HepG2 (cell line): ENCODE results near the gene LHPP.

Experiments used
- MZF1 ChIP-seq: sonication (generic); formaldehyde crosslinking; IDR thresholded peaks from 2 replicates; pipeline ENCODE4 v1.8.1; 2023; ENCODE audit warnings: mild to moderate bottlenecking, missing genetic modification reagents, borderline replicate concordance
- ZSCAN9 ChIP-seq: IDR thresholded peaks from 2 replicates; pipeline ENCODE4 v1.6.1; 2016; ENCODE audit warnings: borderline replicate concordance
- TF ChIP-seq, protein P1 (sequence below): sonication (generic); formaldehyde crosslinking; IDR thresholded peaks from 2 replicates; pipeline ENCODE4 v1.4.0; 2020; ENCODE audit warnings: mild to moderate bottlenecking, missing genetic modification reagents
- TF ChIP-seq, protein P2 (sequence below): sonication (generic); formaldehyde crosslinking; IDR thresholded peaks from 2 replicates; pipeline ENCODE4 v1.5.1; 2020; ENCODE audit warnings: mild to moderate bottlenecking, missing genetic modification reagents, moderate library complexity
- TF ChIP-seq, protein P3 (sequence below): sonication (generic); formaldehyde crosslinking; IDR thresholded peaks from 2 replicates; pipeline ENCODE4 v1.4.0; 2020; ENCODE audit warnings: missing genetic modification reagents

DNA sequence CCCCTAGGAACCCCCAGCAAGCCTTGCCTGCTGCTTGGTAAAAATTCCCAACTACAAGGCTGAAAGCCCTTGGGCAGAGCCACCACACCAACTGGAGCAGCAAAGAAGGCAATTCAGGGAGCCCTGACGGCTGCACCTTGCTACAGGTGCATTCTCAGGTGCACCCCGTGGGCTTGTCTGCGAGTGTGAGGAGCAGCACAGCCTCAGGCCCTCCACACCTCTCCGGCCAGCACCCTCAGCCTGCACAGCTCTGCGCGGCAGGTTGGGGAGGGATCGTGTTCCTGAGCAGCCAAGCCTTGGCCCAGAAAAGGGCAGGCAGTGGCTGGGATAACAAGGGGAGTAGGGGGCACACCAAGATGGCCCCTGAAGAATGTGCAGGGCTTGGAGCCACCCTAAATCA is 178.4 kb downstream of the LHPP start:
- TF ChIP-seq, protein P1, sequence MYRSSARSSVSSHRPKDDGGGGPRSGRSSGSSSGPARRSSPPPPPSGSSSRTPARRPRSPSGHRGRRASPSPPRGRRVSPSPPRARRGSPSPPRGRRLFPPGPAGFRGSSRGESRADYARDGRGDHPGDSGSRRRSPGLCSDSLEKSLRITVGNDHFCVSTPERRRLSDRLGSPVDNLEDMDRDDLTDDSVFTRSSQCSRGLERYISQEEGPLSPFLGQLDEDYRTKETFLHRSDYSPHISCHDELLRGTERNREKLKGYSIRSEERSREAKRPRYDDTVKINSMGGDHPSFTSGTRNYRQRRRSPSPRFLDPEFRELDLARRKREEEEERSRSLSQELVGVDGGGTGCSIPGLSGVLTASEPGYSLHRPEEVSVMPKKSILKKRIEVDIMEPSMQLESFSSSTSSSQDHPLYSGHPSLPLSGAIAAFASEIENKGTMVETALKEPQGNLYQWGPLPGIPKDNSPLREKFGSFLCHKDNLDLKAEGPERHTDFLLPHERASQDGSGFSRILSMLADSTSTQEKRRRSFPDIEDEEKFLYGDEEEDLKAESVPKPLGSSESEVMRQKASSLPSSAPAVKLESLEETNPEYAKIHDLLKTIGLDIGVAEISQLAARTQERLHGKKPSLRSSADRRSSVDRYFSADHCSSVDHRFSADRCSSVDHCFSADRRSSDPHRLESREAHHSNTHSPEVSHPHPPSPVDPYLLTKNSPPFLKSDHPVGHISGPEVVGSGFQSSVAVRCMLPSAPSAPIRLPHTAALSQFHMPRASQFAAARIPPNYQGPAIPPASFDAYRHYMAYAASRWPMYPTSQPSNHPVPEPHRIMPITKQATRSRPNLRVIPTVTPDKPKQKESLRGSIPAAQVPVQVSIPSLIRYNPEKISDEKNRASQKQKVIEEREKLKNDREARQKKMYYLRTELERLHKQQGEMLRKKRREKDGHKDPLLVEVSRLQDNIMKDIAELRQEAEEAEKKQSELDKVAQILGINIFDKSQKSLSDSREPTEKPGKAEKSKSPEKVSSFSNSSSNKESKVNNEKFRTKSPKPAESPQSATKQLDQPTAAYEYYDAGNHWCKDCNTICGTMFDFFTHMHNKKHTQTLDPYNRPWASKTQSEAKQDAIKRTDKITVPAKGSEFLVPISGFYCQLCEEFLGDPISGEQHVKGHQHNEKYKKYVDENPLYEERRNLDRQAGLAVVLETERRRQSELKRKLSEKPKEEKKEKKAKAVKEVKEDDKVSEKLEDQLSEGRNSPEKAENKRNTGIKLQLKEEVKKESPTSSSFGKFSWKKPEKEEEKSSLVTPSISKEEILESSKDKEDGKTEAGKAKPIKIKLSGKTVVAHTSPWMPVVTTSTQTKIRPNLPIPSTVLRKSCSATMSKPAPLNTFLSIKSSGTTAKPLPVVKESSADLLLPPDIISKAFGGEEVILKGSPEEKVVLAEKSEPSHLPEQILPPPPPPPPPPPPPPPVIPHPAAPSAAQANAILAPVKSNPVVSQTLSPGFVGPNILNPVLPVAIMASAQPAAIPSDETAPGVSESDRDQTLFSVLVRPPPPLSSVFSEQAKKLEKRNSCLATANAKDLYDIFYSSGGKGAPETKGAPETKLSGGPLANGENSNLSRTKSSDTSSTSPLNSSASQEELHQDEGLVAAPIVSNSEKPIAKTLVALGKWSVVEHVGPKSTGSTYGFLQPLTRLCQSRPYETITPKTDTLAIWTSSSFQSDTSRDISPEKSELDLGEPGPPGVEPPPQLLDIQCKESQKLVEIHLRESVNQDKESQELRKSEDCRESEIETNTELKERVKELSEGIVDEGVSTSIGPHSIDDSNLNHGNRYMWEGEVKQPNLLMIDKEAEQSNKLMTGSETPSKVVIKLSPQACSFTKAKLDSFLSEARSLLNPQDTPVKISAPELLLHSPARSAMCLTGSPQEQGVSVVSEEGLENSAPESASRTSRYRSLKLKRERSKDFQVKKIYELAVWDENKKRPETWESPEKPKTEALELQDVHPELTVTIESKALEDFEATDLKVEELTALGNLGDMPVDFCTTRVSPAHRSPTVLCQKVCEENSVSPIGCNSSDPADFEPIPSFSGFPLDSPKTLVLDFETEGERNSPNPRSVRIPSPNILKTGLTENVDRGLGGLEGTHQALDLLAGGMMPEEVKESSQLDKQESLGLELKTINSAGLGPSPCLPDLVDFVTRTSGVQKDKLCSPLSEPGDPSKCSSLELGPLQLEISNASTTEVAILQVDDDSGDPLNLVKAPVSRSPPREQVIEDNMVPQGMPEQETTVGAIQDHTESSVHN (CRISPR knock-in tag) = no peak
- TF ChIP-seq, protein P2, sequence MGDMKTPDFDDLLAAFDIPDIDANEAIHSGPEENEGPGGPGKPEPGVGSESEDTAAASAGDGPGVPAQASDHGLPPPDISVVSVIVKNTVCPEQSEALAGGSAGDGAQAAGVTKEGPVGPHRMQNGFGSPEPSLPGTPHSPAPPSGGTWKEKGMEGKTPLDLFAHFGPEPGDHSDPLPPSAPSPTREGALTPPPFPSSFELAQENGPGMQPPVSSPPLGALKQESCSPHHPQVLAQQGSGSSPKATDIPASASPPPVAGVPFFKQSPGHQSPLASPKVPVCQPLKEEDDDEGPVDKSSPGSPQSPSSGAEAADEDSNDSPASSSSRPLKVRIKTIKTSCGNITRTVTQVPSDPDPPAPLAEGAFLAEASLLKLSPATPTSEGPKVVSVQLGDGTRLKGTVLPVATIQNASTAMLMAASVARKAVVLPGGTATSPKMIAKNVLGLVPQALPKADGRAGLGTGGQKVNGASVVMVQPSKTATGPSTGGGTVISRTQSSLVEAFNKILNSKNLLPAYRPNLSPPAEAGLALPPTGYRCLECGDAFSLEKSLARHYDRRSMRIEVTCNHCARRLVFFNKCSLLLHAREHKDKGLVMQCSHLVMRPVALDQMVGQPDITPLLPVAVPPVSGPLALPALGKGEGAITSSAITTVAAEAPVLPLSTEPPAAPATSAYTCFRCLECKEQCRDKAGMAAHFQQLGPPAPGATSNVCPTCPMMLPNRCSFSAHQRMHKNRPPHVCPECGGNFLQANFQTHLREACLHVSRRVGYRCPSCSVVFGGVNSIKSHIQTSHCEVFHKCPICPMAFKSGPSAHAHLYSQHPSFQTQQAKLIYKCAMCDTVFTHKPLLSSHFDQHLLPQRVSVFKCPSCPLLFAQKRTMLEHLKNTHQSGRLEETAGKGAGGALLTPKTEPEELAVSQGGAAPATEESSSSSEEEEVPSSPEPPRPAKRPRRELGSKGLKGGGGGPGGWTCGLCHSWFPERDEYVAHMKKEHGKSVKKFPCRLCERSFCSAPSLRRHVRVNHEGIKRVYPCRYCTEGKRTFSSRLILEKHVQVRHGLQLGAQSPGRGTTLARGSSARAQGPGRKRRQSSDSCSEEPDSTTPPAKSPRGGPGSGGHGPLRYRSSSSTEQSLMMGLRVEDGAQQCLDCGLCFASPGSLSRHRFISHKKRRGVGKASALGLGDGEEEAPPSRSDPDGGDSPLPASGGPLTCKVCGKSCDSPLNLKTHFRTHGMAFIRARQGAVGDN = no peak
- TF ChIP-seq, protein P3, sequence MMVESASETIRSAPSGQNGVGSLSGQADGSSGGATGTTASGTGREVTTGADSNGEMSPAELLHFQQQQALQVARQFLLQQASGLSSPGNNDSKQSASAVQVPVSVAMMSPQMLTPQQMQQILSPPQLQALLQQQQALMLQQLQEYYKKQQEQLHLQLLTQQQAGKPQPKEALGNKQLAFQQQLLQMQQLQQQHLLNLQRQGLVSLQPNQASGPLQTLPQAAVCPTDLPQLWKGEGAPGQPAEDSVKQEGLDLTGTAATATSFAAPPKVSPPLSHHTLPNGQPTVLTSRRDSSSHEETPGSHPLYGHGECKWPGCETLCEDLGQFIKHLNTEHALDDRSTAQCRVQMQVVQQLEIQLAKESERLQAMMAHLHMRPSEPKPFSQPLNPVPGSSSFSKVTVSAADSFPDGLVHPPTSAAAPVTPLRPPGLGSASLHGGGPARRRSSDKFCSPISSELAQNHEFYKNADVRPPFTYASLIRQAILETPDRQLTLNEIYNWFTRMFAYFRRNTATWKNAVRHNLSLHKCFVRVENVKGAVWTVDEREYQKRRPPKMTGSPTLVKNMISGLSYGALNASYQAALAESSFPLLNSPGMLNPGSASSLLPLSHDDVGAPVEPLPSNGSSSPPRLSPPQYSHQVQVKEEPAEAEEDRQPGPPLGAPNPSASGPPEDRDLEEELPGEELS (CRISPR knock-in tag) = no peak
- TF ChIP-seq ZSCAN9 (CRISPR knock-in tag) (no peak), MZF1 (CRISPR knock-in tag) (no peak)
